PC-3 (cell line): Measurements from ENCODE around the gene UGT2A3.

Source experiments
- EZH2 ChIP-seq: fragments of 300-600 bp; sonication (generic); IDR thresholded peaks from one replicate; pipeline ENCODE4 v1.6.1; 2017; ENCODE audit warnings: antibody characterized with exemption, mild to moderate bottlenecking, low read length; ENCODE audit not compliant: unreplicated experiment
- TF ChIP-seq, protein P1 (sequence below): fragments of 300-600 bp; sonication (generic); conservative IDR thresholded peaks from 2 replicates; pipeline ENCODE4 v1.5.1; 2017; ENCODE audit warnings: antibody characterized with exemption, low read depth, mild to moderate bottlenecking, low read length

DNA sequence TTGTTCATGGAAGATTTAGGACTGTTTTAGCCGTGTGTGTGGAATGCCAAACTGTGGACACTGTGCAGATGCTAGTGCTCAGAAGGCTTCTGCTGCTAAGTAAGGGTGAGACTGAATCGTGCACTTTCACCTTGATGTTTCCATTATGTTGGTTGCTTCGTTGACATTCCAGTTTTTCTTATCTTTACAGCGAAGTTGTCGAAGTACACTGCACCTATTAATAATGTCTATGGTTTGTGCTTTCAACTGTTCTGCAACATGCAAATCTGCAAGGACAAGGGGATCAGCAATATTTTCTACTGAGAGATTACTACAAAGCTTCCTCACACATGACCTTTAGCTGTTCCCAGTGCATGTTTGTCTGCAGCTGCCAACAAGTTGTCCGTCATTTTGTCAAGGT, 67.7 kb downstream of the UGT2A3 start:
- TF ChIP-seq, protein P1, sequence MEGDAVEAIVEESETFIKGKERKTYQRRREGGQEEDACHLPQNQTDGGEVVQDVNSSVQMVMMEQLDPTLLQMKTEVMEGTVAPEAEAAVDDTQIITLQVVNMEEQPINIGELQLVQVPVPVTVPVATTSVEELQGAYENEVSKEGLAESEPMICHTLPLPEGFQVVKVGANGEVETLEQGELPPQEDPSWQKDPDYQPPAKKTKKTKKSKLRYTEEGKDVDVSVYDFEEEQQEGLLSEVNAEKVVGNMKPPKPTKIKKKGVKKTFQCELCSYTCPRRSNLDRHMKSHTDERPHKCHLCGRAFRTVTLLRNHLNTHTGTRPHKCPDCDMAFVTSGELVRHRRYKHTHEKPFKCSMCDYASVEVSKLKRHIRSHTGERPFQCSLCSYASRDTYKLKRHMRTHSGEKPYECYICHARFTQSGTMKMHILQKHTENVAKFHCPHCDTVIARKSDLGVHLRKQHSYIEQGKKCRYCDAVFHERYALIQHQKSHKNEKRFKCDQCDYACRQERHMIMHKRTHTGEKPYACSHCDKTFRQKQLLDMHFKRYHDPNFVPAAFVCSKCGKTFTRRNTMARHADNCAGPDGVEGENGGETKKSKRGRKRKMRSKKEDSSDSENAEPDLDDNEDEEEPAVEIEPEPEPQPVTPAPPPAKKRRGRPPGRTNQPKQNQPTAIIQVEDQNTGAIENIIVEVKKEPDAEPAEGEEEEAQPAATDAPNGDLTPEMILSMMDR, result no peak
- no peak for TF ChIP-seq EZH2
